22Rv1 (cell line): ENCODE results near the gene BCAT1.

Experiments
- ZFX ChIP-seq: fragments of 450-650 bp; IDR thresholded peaks from 2 replicates; pipeline ENCODE4 v1.6.1; 2017; ENCODE audit warnings: antibody characterized with exemption, borderline replicate concordance
- TF ChIP-seq, protein P1 (sequence below): fragments of 450-650 bp; IDR thresholded peaks from 2 replicates; pipeline ENCODE4 v1.5.1; 2017; ENCODE audit warnings: mild to moderate bottlenecking

DNA sequence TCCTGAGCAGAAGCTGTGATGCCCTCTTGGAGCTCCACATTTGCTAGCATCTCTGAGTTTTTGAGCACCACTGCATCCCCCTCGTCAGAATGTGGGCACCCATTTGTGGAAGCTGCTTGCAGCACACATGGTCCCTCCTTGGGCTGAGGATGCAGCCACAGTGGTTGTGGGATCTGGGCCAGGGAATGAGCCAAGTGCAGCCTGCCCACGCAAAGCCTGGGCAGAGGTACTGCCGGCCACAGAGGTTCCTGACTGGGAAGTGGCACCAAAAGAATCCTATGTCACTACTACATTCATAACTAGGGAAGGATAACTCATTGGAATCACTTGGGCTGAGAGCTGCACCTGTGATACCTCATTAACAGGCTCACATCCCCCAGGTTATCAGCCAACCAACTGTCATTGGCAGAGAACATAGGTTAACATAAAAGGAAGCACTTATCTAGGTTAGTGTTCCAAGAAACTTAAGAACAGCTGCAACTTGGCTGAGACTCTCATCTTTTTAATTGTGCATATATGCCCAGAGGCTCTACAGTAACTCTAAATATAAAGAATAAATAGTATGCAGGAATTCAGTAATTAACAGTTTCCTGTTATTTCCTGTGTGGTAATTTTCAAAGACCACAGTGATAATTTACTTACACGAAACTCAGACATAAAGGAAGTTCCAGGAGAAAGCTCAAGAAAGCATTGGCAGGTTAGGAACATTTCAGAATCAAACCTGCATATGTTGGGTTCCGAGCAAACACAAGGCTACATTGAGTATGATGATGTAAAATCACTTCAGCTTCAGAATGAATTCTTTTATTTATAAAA, 145.3 kb downstream of the BCAT1 start:
- TF ChIP-seq, protein P1, sequence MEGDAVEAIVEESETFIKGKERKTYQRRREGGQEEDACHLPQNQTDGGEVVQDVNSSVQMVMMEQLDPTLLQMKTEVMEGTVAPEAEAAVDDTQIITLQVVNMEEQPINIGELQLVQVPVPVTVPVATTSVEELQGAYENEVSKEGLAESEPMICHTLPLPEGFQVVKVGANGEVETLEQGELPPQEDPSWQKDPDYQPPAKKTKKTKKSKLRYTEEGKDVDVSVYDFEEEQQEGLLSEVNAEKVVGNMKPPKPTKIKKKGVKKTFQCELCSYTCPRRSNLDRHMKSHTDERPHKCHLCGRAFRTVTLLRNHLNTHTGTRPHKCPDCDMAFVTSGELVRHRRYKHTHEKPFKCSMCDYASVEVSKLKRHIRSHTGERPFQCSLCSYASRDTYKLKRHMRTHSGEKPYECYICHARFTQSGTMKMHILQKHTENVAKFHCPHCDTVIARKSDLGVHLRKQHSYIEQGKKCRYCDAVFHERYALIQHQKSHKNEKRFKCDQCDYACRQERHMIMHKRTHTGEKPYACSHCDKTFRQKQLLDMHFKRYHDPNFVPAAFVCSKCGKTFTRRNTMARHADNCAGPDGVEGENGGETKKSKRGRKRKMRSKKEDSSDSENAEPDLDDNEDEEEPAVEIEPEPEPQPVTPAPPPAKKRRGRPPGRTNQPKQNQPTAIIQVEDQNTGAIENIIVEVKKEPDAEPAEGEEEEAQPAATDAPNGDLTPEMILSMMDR = no peak
- no peak for TF ChIP-seq ZFX
